ENCODE measurements around the gene ISLR.
A peak's percentile ranks its signal among the peaks of the same experiment; 100 is the strongest.
"Not testable (repeated sequence)": the region's sequence is repeated elsewhere in the genome, so short reads cannot be mapped to it uniquely, and the experiment has no call there.

ISLR gene

GRCh38 chr15:74136540-74136813, 37.0 kb upstream of the ISLR start:
- no peak for DNase-seq (ENCODE audit: extremely low spot score, insufficient read length, low read depth)
- no peak for FAIRE-seq

DNA sequence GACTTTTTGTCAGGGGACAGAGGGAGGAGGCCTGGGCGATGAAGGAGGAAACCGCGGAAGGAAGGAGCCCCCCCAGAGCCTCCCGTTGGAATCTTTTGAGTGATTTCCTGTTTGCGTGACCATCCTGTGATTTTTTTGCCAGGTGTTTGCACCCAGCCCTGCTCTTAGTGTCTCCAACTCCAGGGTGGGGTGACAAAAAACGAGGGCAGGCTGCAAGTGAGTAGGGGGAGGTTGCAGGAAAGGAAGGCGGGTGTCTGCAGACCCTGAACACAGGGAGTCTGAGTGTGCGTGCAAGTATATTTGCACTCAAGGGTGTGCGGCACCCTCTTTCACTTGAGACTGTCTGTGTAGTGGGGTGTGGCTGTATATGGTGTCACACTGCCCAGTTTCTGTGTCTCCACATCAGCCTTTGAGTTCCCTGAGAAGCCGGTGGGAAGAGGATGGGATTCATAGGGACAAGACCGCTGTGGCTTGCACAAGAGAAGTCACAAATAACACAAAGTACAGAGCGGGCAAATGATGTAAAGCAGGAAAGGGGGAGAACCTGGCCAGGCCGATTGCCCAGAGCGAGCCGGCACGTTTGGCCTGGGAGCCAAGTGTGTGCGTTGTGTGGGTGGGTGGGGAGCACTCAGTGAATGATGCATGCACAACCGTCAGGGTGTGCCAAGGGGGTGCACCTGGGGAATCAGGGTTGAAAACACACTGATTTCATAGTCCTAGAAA, 36.5 kb upstream of the ISLR start:
- FAIRE-seq (peak; percentile 18), DNase-seq (ENCODE audit: extremely low spot score, insufficient read length, low read depth) (no peak)

- no peak for FAIRE-seq
- DNase-seq (ENCODE audit: extremely low spot score, insufficient read length, low read depth): no peak
Observed at GRCh38 chr15:74137537-74137894, 36.0 kb upstream of the ISLR start.

DNA sequence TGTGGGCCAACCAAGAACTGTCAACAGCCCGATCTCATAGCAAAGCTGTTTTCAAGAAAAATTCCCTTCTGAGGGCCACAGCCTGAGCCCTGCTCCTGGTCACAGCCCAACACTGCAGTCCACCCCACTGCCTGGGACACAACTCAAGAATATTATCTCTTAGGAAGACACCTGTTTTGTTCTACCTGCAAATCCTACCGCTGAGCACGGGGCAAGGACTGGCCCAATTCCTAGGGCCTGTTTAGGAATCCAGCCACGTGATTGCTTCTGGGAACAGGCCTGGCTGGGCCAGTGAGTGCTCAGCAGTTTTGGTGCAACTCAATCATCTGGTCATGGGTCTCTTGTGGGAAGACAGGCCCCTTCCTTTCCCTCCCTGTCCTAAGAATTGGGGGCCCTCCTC, 34.9 kb upstream of the ISLR start:
- no peak for DNase-seq (ENCODE audit: extremely low spot score, insufficient read length, low read depth)
- FAIRE-seq: no peak

- no peak for FAIRE-seq
- no peak for DNase-seq (ENCODE audit: extremely low spot score, insufficient read length, low read depth)
Observed at GRCh38 chr15:74141591-74141990, 31.9 kb upstream of the ISLR start.

- no peak for DNase-seq (ENCODE audit: extremely low spot score, insufficient read length, low read depth)
- no peak for FAIRE-seq
Observed at GRCh38 chr15:74144153-74144775, 29.2 kb upstream of the ISLR start.

DNA sequence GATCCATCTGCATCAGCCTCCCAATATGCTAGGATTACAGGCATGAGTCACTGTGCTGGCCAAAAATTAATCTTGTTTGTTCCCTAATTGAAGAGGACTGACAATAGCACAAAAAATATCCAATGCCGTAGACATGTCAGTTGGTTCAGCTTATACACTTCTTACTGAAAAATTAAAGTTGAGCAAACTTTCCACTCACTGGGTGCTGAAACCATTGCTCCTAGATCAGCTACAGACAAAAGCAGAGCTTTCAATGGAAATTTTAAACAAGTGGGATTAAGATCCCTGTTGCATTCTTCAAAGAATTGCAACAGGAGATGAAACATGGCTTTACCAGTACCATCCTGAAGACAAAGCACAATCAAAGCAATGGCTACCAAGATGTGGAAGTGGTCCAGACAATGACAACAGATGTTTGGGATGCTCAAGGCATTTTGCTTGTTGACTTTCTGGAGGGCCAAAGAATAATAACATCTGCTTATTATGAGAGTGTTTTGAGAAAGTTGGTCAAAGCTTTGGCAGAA, 27.2 kb upstream of the ISLR start:
- FAIRE-seq: no peak

DNA sequence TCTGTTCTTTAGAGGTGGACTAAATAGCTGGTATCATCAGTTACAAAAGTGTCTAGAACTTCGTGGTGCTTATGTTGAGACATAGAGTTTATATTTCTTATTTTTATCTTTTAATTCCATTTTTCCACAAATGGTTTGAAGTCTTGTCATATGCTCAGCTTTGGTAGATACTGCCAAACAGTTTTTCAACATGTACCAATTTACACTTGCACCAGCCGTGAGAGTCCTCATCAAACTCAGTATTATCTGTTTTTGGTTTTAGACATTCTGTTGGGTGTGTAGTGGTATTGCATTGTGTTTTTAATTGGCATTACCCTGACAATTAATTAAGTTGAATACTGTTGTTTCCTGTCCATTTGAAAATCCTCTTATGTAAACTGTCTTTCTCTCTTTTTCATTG, 26.5 kb upstream of the ISLR start:
- no peak for DNase-seq (ENCODE audit: extremely low spot score, insufficient read length, low read depth)
- no peak for FAIRE-seq

More for the DNA sequence above, 27.2 kb upstream of the ISLR start:
- no peak for DNase-seq (ENCODE audit: extremely low spot score, insufficient read length, low read depth)

DNA sequence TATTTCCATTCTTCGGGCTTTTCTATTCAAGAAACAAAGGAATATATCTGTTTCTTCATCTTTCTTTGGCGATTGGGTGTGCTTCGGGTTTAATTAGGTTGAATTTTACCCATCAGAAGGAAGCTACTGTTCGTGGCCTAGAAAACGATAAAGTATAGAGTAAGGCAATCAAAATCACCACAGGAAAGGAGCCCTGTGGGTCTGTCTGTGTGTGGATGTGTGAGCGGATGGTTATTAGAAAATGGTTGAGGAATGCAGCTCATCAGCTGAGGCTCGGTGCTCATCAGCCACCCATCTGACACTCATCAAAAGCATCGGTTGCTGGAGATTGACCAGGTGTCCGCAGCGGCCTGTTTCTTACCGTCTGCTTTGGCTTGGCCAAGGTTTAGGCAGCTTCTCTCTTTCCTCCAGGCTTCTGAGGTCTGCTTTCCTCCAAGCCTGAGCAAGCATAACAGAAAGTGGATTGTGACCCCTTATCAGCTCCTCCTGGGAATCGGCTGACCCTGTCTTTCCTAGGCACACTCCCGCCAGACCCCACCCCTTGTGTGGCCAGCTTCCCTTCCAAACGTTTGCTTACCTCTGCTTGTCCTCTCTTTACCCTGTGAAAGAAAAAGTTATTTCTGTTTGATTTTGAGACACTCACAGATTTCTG, 17.6 kb upstream of the ISLR start:
- FAIRE-seq: no peak
- no peak for DNase-seq (ENCODE audit: extremely low spot score, insufficient read length, low read depth)

GRCh38 chr15:74156678-74157411, 16.7 kb upstream of the ISLR start:
- FAIRE-seq: peak; percentile 73
- DNase-seq (ENCODE audit: extremely low spot score, insufficient read length, low read depth): no peak

- no peak for DNase-seq (ENCODE audit: extremely low spot score, insufficient read length, low read depth)
- FAIRE-seq: peak; percentile 69
Observed at GRCh38 chr15:74157868-74158827, 15.4 kb upstream of the ISLR start.

DNA sequence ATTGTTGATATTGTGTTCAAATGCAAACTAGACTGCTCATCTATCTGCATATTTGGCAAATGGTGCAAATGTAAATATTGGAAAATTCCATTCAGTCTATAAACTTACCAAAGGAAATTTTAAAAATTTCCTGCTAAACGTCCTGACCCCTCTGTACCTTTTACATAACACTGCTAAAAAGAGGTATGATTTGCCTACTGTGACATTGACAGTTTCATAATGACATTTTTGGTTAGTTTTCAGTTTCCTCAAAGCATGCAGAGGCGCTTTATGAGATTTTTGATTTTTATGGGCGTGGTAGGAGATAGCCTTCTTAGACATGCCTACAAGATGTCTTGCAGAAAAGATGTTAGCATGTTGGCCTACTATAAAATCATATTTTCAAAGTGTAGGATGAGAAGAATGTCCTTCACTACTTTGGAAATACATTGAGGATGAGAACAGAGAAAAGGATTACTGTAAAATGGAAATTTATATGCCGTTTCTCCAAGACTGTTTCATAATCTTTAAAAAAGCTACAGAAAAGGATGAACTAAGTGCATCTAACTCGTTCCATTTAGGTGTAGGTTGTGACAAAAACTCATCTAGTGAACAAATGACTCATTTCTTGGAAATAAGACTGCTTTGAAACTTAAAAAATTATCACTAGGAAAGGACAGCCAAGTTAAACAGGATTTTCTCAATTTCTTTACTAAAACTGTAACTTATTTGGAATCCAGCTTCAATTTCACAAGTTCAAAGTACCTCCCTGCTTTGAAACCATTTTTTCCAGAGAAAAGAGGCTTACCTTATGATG, 14.5 kb upstream of the ISLR start:
- FAIRE-seq: peak; percentile 76

GRCh38 chr15:74159773-74160172, 13.7 kb upstream of the ISLR start:
- no peak for FAIRE-seq
- DNase-seq (ENCODE audit: extremely low spot score, insufficient read length, low read depth): no peak

More for the DNA sequence above, 14.5 kb upstream of the ISLR start:
- DNase-seq (ENCODE audit: extremely low spot score, insufficient read length, low read depth): no peak

DNA sequence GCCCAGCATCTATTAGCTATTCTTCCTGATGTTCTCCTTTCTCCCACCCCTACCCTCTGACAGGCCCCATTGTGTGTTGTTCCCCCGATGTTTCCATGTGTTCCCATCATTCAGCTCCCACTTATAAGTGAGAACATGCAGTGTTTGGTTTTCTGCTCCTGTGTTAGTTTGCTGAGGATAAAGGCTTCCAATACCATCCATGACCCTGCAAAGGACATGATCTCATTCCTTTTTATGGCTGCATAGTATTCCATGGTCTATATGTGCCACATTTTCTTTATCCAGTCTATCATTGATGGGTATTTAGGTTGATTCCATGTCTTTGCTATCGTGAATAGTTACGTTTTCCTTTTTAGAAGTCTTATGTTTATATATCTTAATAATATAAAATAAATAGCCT, 13.1 kb upstream of the ISLR start:
- not testable (repeated sequence) for DNase-seq (ENCODE audit: extremely low spot score, insufficient read length, low read depth); FAIRE-seq

GRCh38 chr15:74162195-74162536, 11.3 kb upstream of the ISLR start:
- DNase-seq (ENCODE audit: extremely low spot score, insufficient read length, low read depth); FAIRE-seq: not testable (repeated sequence)

DNA sequence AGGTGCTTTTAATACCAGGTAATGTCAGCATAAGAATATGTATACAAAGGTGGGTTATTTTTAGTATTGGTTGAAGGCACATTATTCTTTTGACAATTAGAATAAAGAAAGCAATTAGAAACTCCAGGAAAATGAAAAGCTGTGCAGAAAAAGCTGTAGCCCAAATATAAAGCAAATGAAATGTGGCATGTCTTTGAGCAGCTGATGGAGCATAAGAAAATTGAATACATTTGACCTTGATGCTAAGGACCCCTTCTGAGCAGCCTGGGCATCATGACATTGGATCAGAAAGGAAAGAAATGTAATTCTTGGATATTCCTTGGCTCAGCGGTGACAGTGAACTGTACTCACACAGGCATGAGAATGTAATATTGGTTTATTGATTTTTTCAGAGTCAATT, 8.0 kb upstream of the ISLR start:
- DNase-seq (ENCODE audit: extremely low spot score, insufficient read length, low read depth): no peak
- no peak for FAIRE-seq

DNA sequence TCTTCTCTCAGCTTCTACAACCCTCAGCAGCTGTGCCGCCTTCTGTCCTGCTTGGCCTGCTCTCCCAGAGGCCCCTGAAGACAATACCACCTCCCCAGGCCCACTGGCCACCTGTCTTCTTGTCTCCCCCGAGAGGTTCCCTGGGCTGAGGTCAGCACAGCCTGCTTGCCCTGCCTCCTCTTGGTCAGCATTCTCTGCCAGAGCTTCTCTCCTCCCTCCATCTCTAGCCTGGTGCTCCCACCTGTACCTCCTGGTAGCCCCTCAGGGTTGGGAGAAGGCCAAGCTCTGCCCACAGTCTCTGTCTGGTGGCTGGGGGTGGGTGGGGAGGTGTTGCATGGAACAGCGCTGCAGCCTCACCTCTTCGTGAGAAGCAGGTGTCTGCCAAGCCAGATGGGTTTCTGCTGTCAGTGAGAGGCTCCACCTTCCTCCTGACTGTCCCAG, 5.6 kb upstream of the ISLR start:
- FAIRE-seq (no peak), DNase-seq (ENCODE audit: extremely low spot score, insufficient read length, low read depth) (no peak)

- FAIRE-seq: no peak
- DNase-seq (ENCODE audit: extremely low spot score, insufficient read length, low read depth): no peak
Observed at GRCh38 chr15:74168711-74169126, 4.8 kb upstream of the ISLR start.
